Sigmoid colon (tissue), 7 donors: ENCODE data around the gene GRIK4. TPM values are rescaled to one million over a fixed set of nuclear protein-coding genes. Genes with fewer than 3 reads are reported as not detected.

Source experiments
- DNase-seq: peaks from one replicate; pipeline ENCODE4 v3.0.0-alpha.2; 2019
- H3K27ac ChIP-seq, 4 donors: fragments of 200-600 bp; sonication (generic); one replicate each; pipeline ENCODE4 v1.5.1; 2016 to 2019; ENCODE audit warnings: mild to moderate bottlenecking in 1 of 4
- H3K27me3 ChIP-seq, 3 donors: fragments of 200-600 bp; sonication (generic); one replicate each; pipeline ENCODE4 v1.5.1; 2019; ENCODE audit warnings: mild to moderate bottlenecking in 1 of 3
- H3K36me3 ChIP-seq, 4 donors: fragments of 200-600 bp; sonication (generic); one replicate each; pipeline ENCODE4 v1.5.1; 2016 to 2019
- H3K4me1 ChIP-seq, 4 donors: fragments of 200-600 bp; sonication (generic); one replicate each; pipeline ENCODE4 v1.5.1; 2017 to 2019
- H3K4me3 ChIP-seq, 4 donors: fragments of 200-600 bp; sonication (generic); one replicate each; pipeline ENCODE4 v1.5.1; 2017 to 2019; ENCODE audit warnings: mild to moderate bottlenecking in 2 of 4, moderate library complexity in 1 of 4
- H3K9me3 ChIP-seq, 4 donors: fragments of 200-600 bp in 3 of 4; sonication (generic) in 3 of 4; one replicate each; pipeline versions ENCODE4 v1.5.1 to v1.6.1; 2013 to 2019
- EP300 ChIP-seq, 4 donors: sonication (generic); formaldehyde crosslinking; IDR thresholded peaks; one replicate each; pipeline ENCODE4 v1.6.1; 2017; ENCODE audit warnings: antibody characterized with exemption in 4 of 4
- POLR2A ChIP-seq, 2 donors: fragments of 450-650 bp; IDR thresholded peaks; one replicate each; pipeline ENCODE4 v1.6.1; 2016; ENCODE audit warnings: antibody characterized with exemption in 2 of 2, mild to moderate bottlenecking in 2 of 2, moderate library complexity in 2 of 2
- POLR2AphosphoS5 ChIP-seq, 4 donors: sonication (generic); formaldehyde crosslinking; IDR thresholded peaks; one replicate each; pipeline ENCODE4 v1.6.1; 2017; ENCODE audit warnings: antibody characterized with exemption in 4 of 4
- WGBS, 2 donors: extraction: QIAGEN DNeasy Blood & Tissue Kit; methylation state at CpG; one replicate each; pipeline ENCODE4 v1.1.7; 2013; 5-methylcytosine and 5-hydroxymethylcytosine counted together
- intact Hi-C: fragments of 100-400 bp; cut with DNase I; formaldehyde crosslinking; loops from one replicate; pipeline ENCODE4 v1.15.1; 2023
- polyA plus RNA-seq, 3 donors: library from polyadenylated mRNA; stranded (reverse); fragments of 200-250 nt; gene quantifications; one replicate each; pipeline ENCODE4 v1.2.3, GENCODE V29; 2013
- total RNA-seq, 4 donors: library from RNA; depleted of rRNA; stranded (reverse); fragments of >200 nt; gene quantifications; one replicate each; pipeline ENCODE4 v1.1.0, GENCODE V29; 2016
- TF ChIP-seq, protein P1 (sequence below), 4 experiments: fragments of 450-650 bp in 3 of 4; fragments of 200-600 bp in 1 of 4; IDR thresholded peaks; one replicate each; pipeline ENCODE4 v1.5.1; 2016 to 2019; ENCODE audit warnings: antibody characterized with exemption in 4 of 4, mild to moderate bottlenecking in 3 of 4, moderate library complexity in 2 of 4
- donor health status: healthy with polysubstance abuse.
- donor health status: Bipolar disorder and iron deficiency.
- donor health status: healthy.

The GRIK4 gene
- total and polyA plus RNA-seq, 7 donors, result 0.10 to 0.36 (median 0.27) TPM; not detected in 4

DNA sequence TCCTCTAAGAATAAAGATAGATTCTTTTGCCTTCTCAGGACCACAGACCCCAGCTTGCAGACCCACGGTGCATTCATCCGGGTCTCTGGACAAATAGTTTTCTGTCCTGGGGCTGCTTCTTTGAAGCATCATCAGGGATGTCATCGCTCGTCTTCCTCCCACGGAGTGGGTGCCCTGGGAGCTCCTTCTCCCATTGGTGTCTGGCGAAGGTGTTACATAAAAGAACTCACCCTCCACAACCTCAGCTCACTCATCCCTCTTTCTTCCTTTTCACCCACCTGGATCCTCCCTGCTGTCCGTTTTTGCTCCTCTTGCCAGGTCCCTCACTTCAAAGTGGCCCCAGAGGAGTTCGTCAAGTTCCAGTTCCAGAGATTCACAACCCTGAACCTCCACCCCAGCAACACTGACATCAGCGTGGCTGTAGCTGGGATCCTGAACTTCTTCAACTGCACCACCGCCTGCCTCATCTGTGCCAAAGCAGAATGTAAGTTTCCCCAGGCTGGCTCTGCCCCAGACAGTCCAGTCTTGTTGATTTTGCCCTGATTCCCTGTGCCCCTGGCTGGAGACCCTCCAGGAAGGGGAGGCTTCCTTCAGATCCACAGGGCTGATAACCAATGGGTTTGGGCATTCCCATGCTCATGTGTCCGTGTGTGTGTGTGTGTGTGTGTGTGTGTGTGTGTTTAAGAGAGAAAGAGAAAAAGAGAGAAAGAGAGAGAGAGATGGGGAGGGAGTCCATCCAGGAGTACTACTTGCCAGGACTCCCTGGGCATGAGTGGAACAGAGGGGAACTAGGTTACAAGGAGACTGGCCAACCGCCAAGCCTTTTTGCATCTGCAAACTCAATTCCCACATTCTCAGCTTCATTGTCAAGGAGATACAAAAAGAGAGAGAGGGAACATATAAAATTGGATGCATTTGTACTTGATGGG, 308.2 kb downstream of the GRIK4 start:
- DNase-seq, result no peak
- intact Hi-C loops, result no loop called here
- TF ChIP-seq EP300 (IDR thresholded peaks at IDR 0.05) (no peak), POLR2AphosphoS5 (IDR thresholded peaks at IDR 0.05) (no peak), POLR2A (IDR thresholded peaks at IDR 0.05) (no peak)
- TF ChIP-seq, protein P1, sequence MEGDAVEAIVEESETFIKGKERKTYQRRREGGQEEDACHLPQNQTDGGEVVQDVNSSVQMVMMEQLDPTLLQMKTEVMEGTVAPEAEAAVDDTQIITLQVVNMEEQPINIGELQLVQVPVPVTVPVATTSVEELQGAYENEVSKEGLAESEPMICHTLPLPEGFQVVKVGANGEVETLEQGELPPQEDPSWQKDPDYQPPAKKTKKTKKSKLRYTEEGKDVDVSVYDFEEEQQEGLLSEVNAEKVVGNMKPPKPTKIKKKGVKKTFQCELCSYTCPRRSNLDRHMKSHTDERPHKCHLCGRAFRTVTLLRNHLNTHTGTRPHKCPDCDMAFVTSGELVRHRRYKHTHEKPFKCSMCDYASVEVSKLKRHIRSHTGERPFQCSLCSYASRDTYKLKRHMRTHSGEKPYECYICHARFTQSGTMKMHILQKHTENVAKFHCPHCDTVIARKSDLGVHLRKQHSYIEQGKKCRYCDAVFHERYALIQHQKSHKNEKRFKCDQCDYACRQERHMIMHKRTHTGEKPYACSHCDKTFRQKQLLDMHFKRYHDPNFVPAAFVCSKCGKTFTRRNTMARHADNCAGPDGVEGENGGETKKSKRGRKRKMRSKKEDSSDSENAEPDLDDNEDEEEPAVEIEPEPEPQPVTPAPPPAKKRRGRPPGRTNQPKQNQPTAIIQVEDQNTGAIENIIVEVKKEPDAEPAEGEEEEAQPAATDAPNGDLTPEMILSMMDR (IDR thresholded peaks at IDR 0.05), result no peak
- Histone ChIP-seq H3K4me1 (peaks cover 0 to 8% (median 2%) of the 10 kb centered on the region in 4 donors), H3K27me3 (no peaks in the 10 kb centered on the region), H3K9me3 (no peaks in the 10 kb centered on the region), H3K36me3 (no peaks in the 10 kb centered on the region), H3K27ac (no peak overlapping the region), H3K4me3 (no peak overlapping the region)
- WGBS, 2 donors, result 72 to 81% methylated on average over 12 of the region's 12 CpGs

DNA sequence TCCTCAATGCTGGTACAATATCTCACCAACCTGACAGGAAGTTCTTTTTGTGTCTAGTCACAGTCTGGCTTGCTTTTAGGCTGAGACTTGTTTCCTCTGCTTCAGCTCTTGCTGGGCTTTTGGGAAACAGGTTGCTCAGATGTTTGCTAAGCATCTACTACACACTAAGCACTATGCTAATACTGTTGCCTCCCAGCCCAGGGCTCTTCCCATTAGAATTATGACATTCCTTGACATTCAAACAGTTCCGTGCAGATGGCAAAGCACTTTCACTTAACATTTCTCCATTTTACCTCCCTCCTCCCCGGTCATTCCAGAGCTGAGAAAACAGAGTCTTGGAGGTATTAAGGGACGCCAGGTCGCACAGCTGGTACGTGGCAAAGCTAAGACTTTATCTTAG, 311.6 kb downstream of the GRIK4 start:
- H3K4me1 ChIP-seq, result no peaks in the 10 kb centered on the region
- intact Hi-C loops, result no loop called here

DNA sequence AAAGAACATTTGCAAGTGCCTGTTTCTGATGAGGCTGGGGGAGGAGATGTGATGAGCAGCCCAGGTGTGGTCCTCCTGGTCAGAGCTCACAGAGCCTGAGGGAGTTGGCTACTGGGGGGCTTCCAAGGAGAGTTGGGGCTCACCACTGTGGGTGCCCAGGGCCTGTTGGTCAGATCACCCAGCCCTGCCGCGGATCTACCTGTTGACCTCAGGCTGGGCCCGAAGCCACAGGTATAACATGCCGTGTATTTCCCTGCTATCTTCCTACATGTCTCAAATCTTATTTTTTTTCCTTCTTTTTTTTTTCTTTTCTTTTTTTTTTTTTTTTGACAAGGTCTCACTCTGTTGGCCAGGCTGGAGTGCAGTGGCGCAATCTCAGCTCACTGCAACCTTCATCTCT, 312.7 kb downstream of the GRIK4 start:
- TF ChIP-seq POLR2A (IDR thresholded peaks at IDR 0.05) (no peak), POLR2AphosphoS5 (IDR thresholded peaks at IDR 0.05) (no peak), EP300 (IDR thresholded peaks at IDR 0.05) (no peak)
- TF ChIP-seq, protein P1 (IDR thresholded peaks at IDR 0.05), result no peak
- DNase-seq, result no peak
- no peaks in the 10 kb centered on the region for H3K36me3 ChIP-seq
- H3K9me3 ChIP-seq, result no peaks in the 10 kb centered on the region
- peaks cover 0 to 7% (median 0%) of the 10 kb centered on the region in 3 donors for H3K27me3 ChIP-seq
- no peak overlapping the region for H3K27ac ChIP-seq
- intact Hi-C loops, result no loop called here
- H3K4me1 ChIP-seq, result no peaks in the 10 kb centered on the region
- H3K4me3 ChIP-seq, result no peak overlapping the region
- WGBS, 2 donors, result 92 to 99% methylated on average over 5 of the region's 5 CpGs

More for the DNA sequence above, 311.6 kb downstream of the GRIK4 start:
- H3K4me3 ChIP-seq, result no peak overlapping the region
- H3K9me3 ChIP-seq, result no peaks in the 10 kb centered on the region
- TF ChIP-seq EP300 (IDR thresholded peaks at IDR 0.05) (no peak), POLR2A (IDR thresholded peaks at IDR 0.05) (no peak), POLR2AphosphoS5 (IDR thresholded peaks at IDR 0.05) (no peak)
- TF ChIP-seq, protein P1 (IDR thresholded peaks at IDR 0.05), result no peak
- WGBS, 2 donors, result 79 to 89% methylated on average over 5 of the region's 5 CpGs
- no peaks in the 10 kb centered on the region for H3K36me3 ChIP-seq
- H3K27ac ChIP-seq, result no peak overlapping the region
- no peak for DNase-seq
- peaks cover 0 to 7% (median 0%) of the 10 kb centered on the region in 3 donors for H3K27me3 ChIP-seq

DNA sequence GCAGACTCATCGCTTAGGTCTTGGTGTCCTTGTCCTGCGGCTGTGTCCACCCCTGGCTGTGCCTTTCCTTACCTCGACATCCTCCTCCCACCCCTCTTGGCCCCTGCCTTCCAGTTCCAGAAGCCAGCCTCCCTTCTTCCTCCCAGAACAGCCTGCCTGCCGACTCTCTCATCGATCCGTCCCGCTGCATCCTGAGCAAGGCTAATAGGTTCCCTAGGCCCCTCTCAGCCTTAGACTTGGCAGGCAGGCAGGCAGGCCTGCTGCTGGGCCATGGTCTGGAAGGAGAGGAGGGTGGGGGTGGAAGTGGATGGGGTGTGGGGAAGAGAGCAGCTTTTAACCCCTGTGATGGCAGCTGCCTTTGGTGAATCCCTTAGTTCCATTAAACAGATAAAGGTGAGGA, 315.6 kb downstream of the GRIK4 start:
- Histone ChIP-seq H3K4me3 (no peak overlapping the region), H3K27ac (no peak overlapping the region), H3K9me3 (no peaks in the 10 kb centered on the region), H3K27me3 (peaks cover 0 to 11% (median 0%) of the 10 kb centered on the region in 3 donors), H3K4me1 (no peaks in the 10 kb centered on the region), H3K36me3 (no peaks in the 10 kb centered on the region)
- 71 to 90% methylated on average over 7 of the region's 7 CpGs for WGBS, 2 donors
- intact Hi-C loops, result no loop called here
- no peak for DNase-seq
- TF ChIP-seq POLR2AphosphoS5 (IDR thresholded peaks at IDR 0.05) (no peak), POLR2A (IDR thresholded peaks at IDR 0.05) (no peak), EP300 (IDR thresholded peaks at IDR 0.05) (no peak)
- TF ChIP-seq, protein P1 (IDR thresholded peaks at IDR 0.05), result no peak
